Measurements from ENCODE around the gene ETF1. TPM values are rescaled to one million over a fixed set of nuclear protein-coding genes. Genes with fewer than 3 reads are reported as not detected.

Gene ETF1
- total and polyA plus RNA-seq, 9 of the 15 experiments (the other 6 are each of a cell fraction or from before 2014, with no cell fraction given) = 53.7 to 209 (median 164) TPM

GRCh38 chr5:138543730-138544104 lies 681 bp upstream of the ETF1 start (continued):
- TF ChIP-seq RREB1 (CRISPR knock-in tag; IDR thresholded peaks at IDR 0.05) (0 out of 2 replicates have a peak, but pooled peaks have one; percentile 42), SREBF1 (IDR thresholded peaks at IDR 0.05; ENCODE audit: borderline replicate concordance, low read depth, low read length) (no peak), ARID2 (IDR thresholded peaks at IDR 0.05) (no peak), DACH1 (IDR thresholded peaks at IDR 0.05; ENCODE audit: partially characterized antibody) (no peak), EHMT2 (IDR thresholded peaks at IDR 0.05) (no peak), POLR2AphosphoS5 (IDR thresholded peaks at IDR 0.05; ENCODE audit: control insufficient read depth, insufficient read depth, low read depth, low read length) (peak; percentile 2), TSHZ1 (CRISPR knock-in tag; IDR thresholded peaks at IDR 0.05) (no peak), SIN3A (IDR thresholded peaks at IDR 0.05; ENCODE audit: borderline replicate concordance in 2 of 2, control insufficient read depth in 1 of 2, low read depth in 2 of 2, low read length in 2 of 2) (peak in 1 of 2 experiments; percentile 21; a peak in 1 of 4 replicates), ZNF780A (CRISPR knock-in tag; IDR thresholded peaks at IDR 0.05) (no peak), FOXJ2 (tag; IDR thresholded peaks at IDR 0.05) (no peak), SUPT5H (IDR thresholded peaks at IDR 0.05) (no peak), MEF2A (IDR thresholded peaks at IDR 0.05; ENCODE audit: control insufficient read depth, low read depth, low read length) (no peak), SIX5 (IDR thresholded peaks at IDR 0.05; ENCODE audit: borderline replicate concordance in 1 of 2, insufficient read depth in 1 of 2, low read depth in 1 of 2, low read length in 2 of 2) (no peak)
- TF ChIP-seq, protein P1, sequence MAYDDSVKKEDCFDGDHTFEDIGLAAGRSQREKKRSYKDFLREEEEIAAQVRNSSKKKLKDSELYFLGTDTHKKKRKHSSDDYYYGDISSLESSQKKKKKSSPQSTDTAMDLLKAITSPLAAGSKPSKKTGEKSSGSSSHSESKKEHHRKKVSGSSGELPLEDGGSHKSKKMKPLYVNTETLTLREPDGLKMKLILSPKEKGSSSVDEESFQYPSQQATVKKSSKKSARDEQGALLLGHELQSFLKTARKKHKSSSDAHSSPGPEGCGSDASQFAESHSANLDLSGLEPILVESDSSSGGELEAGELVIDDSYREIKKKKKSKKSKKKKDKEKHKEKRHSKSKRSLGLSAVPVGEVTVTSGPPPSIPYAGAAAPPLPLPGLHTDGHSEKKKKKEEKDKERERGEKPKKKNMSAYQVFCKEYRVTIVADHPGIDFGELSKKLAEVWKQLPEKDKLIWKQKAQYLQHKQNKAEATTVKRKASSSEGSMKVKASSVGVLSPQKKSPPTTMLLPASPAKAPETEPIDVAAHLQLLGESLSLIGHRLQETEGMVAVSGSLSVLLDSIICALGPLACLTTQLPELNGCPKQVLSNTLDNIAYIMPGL (CRISPR knock-in tag; IDR thresholded peaks at IDR 0.05) = 0 out of 2 replicates have a peak, but pooled peaks have one; percentile 36
- TF ChIP-seq, protein P2, sequence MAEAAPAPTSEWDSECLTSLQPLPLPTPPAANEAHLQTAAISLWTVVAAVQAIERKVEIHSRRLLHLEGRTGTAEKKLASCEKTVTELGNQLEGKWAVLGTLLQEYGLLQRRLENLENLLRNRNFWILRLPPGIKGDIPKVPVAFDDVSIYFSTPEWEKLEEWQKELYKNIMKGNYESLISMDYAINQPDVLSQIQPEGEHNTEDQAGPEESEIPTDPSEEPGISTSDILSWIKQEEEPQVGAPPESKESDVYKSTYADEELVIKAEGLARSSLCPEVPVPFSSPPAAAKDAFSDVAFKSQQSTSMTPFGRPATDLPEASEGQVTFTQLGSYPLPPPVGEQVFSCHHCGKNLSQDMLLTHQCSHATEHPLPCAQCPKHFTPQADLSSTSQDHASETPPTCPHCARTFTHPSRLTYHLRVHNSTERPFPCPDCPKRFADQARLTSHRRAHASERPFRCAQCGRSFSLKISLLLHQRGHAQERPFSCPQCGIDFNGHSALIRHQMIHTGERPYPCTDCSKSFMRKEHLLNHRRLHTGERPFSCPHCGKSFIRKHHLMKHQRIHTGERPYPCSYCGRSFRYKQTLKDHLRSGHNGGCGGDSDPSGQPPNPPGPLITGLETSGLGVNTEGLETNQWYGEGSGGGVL (CRISPR knock-in tag; IDR thresholded peaks at IDR 0.05) = no peak
